Measurements from ENCODE around the gene SYNDIG1.

- TF ChIP-seq NFRKB (IDR thresholded peaks at IDR 0.05): no peak
- TF ChIP-seq ZNF384 (IDR thresholded peaks at IDR 0.05): no peak
- no peak for TF ChIP-seq BHLHE40 (IDR thresholded peaks at IDR 0.05; ENCODE audit: borderline replicate concordance)
- no peak for TF ChIP-seq TARDBP (IDR thresholded peaks at IDR 0.05)
- no peak for TF ChIP-seq CTBP1 (IDR thresholded peaks at IDR 0.05; ENCODE audit: borderline replicate concordance)
- TF ChIP-seq SP1 (IDR thresholded peaks at IDR 0.05): no peak
- no peak for TF ChIP-seq FOXM1 (IDR thresholded peaks at IDR 0.05; ENCODE audit: borderline replicate concordance)
Measured at GRCh38 chr20:24661255-24661654, 191.8 kb downstream of the SYNDIG1 start.
